GM19328 (cell line): Measurements from ENCODE around the gene EMP1.
"Not testable (repeated sequence)": the region's sequence is repeated elsewhere in the genome, so short reads cannot be mapped to it uniquely, and the experiment has no call there.

ENCODE experiments used
- ATAC-seq: cut with Tn5 transposase; IDR thresholded peaks from one replicate; pipeline ENCODE4 v1.9.1; 2021; ENCODE audit warnings: mild to moderate bottlenecking, moderate library complexity; ENCODE audit not compliant: unreplicated experiment

The EMP1 gene

DNA sequence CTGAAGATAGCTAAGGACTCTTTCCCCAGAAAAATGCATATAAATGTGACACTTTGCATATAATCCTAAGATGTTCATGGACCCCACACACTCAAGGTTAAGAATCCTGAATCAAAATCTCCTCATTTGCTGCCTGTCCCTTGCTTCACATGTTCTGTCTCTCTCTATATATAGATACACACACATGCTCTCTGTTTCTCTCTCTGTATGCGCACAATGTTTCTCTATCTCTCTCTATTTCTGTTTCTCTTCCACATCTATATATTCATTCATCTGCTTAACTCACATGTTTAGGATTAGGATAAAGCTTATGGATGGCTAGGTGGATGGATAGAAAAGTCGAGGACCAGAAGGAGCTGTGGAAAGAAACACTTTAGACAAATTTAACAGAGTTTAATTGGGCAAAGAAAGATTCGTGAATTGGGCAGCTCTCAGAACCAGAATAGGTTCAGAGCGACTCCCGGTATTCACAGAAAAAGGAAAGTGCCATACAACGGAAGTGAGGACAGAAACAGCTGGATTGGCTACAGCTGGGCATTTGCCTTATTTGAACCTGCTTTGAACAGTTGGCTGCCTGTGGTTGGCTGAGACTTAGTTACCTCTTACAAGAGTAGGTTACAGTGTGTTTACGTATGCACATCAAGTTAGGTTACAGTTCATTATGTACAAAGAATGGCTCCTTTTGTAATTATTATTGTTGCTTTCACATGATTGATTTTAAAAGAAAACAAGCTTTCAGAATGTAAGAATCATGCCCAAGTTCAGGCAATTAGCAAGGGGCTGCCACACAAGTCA lies 57.6 kb downstream of the EMP1 start:
- no peak for ATAC-seq

GRCh38 chr12:13255792-13256691 lies 59.5 kb downstream of the EMP1 start:
- ATAC-seq, result peak; percentile 89

GRCh38 chr12:13256692-13257045 lies 60.1 kb downstream of the EMP1 start:
- no peak for ATAC-seq

GRCh38 chr12:13257356-13257875 lies 60.9 kb downstream of the EMP1 start:
- no peak for ATAC-seq

DNA sequence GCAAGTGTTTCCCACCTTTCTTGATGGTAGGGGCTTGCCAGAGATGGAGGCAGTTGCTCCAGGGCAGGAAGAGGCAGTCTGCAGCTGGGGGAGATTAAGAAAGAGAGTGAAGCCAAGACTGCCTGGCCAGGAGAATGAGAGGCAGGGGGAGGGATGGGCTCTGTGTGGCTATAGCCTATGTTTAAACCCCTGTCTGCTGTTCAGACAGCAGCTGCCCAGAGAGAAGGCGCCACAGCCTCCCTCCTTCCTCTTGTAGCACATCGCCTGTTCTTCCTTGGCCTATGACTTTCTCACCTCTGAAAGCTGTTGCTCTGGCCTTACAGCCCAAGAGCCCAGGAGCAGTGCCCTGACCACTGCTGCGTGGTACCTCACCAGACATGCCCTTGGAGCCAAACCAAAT lies 61.7 kb downstream of the EMP1 start:
- no peak for ATAC-seq

DNA sequence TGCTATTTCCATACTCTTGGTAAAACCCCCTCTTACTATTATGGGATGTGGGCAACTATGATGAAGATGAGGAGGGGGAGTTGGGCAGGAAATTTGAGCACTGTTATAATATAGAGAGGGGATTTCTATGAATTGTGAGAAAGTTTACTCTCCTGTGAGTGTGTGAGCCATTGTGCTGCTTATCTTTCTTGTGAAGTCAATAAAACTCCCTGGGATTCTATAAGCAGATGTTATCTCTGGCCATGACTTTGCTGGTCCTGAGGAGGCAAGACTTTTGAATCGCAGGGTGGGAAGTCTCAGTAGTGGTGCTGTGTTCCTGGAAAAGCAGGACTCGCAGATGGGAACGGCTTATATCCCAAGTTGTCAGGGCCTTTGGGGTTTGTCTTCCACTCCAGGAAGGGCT lies 62.2 kb downstream of the EMP1 start:
- no peak for ATAC-seq

GRCh38 chr12:13259625-13260024 lies 63.1 kb downstream of the EMP1 start:
- ATAC-seq, result not testable (repeated sequence)

DNA sequence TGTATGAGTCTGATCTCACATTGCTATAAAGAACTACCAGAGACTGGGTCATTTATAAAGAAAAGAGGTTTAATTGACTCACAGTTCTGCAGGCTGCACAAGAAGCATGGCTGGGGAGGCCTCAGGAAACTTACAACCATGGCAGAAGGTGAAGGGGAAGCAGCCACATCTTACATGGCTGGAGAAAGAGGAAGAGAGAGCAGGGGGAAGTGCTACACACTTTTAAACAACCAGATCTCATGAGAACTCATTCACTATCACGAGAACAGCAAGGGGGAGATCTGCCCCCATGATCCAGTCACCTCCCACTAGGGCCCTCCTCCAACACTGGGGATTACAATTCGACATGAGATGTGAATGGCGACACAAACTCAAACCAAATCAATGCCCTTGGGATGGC lies 71.3 kb downstream of the EMP1 start:
- ATAC-seq, result not testable (repeated sequence)

- ATAC-seq, result no peak
Measured at GRCh38 chr12:13268581-13268980, 72.1 kb downstream of the EMP1 start.
